ENCODE measurements around the gene RIN1. TPM values are rescaled to one million over a fixed set of nuclear protein-coding genes. Genes with fewer than 3 reads are reported as not detected.
A peak's percentile ranks its signal among the peaks of the same experiment; 100 is the strongest.

Gene RIN1
- total and polyA plus RNA-seq, 2 of the 13 experiments (the other 11 are each of a cell fraction or from before 2014, with no cell fraction given): 2.4 to 4.1 TPM

DNA sequence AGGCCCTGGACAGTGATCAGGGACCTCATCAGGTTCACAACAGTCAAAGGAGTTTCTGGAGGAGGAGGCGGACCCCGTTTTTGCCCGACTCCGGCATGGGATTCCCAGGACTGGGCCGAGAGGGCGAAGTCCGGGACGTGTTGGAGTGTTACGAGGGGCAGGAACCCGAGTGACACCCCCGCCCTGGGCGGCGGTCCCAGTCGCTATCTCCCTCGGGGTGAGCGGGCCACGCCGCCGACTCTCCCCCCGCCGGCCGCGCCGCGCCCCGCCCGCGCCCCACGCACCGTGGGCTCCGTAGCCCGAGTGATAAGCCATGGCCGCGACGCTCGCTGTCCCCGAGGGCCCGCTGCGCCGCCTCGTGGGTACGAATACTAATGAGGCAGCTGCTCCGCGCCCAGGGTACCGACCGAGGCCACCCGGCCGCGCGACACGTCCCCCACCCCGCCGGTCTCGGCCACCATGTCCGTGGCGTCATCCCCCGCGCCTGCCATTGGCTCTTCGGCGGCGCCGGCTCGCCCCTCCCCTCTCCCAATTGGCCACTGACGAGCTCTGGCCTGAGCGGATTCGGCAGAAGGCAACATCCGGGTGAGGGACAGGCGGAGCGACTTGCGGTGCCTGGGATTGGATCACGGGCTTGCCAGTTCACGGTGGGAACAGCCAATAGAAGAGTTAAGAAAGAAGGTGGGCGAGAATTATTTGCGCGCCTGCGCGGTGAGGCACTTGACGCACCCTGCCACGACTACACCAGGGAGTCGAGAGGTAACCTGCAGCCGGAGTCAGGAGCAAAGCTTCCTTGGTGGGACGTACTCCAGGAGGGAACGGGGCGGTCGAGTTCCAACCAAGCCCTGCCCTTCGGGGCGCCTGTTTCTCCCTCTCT is 47.3 kb downstream of the RIN1 start, which contains the start of gene YIF1A (continued):
- TF ChIP-seq, protein P1, sequence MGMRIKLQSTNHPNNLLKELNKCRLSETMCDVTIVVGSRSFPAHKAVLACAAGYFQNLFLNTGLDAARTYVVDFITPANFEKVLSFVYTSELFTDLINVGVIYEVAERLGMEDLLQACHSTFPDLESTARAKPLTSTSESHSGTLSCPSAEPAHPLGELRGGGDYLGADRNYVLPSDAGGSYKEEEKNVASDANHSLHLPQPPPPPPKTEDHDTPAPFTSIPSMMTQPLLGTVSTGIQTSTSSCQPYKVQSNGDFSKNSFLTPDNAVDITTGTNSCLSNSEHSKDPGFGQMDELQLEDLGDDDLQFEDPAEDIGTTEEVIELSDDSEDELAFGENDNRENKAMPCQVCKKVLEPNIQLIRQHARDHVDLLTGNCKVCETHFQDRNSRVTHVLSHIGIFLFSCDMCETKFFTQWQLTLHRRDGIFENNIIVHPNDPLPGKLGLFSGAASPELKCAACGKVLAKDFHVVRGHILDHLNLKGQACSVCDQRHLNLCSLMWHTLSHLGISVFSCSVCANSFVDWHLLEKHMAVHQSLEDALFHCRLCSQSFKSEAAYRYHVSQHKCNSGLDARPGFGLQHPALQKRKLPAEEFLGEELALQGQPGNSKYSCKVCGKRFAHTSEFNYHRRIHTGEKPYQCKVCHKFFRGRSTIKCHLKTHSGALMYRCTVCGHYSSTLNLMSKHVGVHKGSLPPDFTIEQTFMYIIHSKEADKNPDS (CRISPR knock-in tag; IDR thresholded peaks at IDR 0.05): no peak
- no peak for TF ChIP-seq HOXA7 (CRISPR knock-in tag; IDR thresholded peaks at IDR 0.05)
- no peak for TF ChIP-seq NFKB2 (CRISPR knock-in tag; IDR thresholded peaks at IDR 0.05; ENCODE audit: borderline replicate concordance)
- no peak for TF ChIP-seq ZKSCAN1 (IDR thresholded peaks at IDR 0.05; ENCODE audit: low read length)
- TF ChIP-seq, protein P2, sequence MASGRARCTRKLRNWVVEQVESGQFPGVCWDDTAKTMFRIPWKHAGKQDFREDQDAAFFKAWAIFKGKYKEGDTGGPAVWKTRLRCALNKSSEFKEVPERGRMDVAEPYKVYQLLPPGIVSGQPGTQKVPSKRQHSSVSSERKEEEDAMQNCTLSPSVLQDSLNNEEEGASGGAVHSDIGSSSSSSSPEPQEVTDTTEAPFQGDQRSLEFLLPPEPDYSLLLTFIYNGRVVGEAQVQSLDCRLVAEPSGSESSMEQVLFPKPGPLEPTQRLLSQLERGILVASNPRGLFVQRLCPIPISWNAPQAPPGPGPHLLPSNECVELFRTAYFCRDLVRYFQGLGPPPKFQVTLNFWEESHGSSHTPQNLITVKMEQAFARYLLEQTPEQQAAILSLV (CRISPR knock-in tag; IDR thresholded peaks at IDR 0.05; ENCODE audit: borderline replicate concordance): no peak
- TF ChIP-seq ZNF44 (CRISPR knock-in tag; IDR thresholded peaks at IDR 0.05): no peak
- TF ChIP-seq, protein P3, sequence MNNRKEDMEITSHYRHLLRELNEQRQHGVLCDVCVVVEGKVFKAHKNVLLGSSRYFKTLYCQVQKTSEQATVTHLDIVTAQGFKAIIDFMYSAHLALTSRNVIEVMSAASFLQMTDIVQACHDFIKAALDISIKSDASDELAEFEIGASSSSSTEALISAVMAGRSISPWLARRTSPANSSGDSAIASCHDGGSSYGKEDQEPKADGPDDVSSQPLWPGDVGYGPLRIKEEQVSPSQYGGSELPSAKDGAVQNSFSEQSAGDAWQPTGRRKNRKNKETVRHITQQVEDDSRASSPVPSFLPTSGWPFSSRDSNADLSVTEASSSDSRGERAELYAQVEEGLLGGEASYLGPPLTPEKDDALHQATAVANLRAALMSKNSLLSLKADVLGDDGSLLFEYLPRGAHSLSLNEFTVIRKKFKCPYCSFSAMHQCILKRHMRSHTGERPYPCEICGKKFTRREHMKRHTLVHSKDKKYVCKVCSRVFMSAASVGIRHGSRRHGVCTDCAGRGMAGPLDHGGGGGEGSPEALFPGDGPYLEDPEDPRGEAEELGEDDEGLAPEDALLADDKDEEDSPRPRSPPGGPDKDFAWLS (CRISPR knock-in tag; IDR thresholded peaks at IDR 0.05; ENCODE audit: borderline replicate concordance): no peak
- TF ChIP-seq, protein P4, sequence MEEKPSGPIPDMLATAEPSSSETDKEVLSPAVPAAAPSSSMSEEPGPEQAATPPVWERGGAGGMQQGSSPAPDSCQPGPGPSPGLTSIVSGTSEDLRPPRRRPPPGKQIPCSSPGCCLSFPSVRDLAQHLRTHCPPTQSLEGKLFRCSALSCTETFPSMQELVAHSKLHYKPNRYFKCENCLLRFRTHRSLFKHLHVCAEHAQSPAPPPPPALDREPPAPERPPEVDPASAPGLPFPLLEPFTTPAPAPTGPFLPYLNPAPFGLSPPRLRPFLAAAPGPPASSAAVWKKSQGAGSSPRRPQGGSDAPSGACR (CRISPR knock-in tag; IDR thresholded peaks at IDR 0.05): 0 out of 2 replicates have a peak, but pooled peaks have one; percentile 35
- TF ChIP-seq, protein P5, sequence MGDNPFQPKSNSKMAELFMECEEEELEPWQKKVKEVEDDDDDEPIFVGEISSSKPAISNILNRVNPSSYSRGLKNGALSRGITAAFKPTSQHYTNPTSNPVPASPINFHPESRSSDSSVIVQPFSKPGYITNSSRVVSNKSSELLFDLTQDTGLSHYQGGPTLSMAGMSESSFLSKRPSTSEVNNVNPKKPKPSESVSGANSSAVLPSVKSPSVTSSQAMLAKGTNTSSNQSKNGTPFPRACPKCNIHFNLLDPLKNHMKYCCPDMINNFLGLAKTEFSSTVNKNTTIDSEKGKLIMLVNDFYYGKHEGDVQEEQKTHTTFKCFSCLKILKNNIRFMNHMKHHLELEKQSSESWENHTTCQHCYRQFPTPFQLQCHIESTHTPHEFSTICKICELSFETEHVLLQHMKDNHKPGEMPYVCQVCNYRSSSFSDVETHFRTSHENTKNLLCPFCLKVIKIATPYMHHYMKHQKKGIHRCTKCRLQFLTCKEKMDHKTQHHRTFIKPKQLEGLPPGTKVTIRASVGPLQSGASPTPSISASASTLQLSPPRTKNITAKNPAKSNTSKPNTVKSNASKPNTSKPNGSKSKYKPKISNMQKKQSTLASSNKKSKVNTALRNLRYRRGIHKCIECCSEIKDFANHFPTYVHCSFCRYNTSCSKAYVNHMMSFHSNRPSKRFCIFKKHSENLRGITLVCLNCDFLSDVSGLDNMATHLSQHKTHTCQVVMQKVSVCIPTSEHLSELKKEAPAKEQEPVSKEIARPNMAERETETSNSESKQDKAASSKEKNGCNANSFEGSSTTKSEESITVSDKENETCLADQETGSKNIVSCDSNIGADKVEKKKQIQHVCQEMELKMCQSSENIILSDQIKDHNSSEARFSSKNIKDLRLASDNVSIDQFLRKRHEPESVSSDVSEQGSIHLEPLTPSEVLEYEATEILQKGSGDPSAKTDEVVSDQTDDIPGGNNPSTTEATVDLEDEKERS (CRISPR knock-in tag; IDR thresholded peaks at IDR 0.05): no peak
- no peak for TF ChIP-seq ZNF382 (CRISPR knock-in tag; IDR thresholded peaks at IDR 0.05; ENCODE audit: borderline replicate concordance)
- TF ChIP-seq TEAD2 (CRISPR knock-in tag; IDR thresholded peaks at IDR 0.05): no peak
- TF ChIP-seq ZNF879 (CRISPR knock-in tag; IDR thresholded peaks at IDR 0.05): no peak
- no peak for TF ChIP-seq ARID2 (CRISPR knock-in tag; IDR thresholded peaks at IDR 0.05; ENCODE audit: borderline replicate concordance)
- no peak for TF ChIP-seq ELF4 (CRISPR knock-in tag; IDR thresholded peaks at IDR 0.05; ENCODE audit: borderline replicate concordance)
- no peak for TF ChIP-seq CBX2 (IDR thresholded peaks at IDR 0.05; ENCODE audit: low read depth, low read length)
- TF ChIP-seq CBX2 (CRISPR knock-in tag; IDR thresholded peaks at IDR 0.05; ENCODE audit: low read depth): no peak; the same call in 1 of the 2 replicates
- no peak for TF ChIP-seq PAF1 (CRISPR knock-in tag; IDR thresholded peaks at IDR 0.05)
- TF ChIP-seq REL (CRISPR knock-in tag; conservative IDR thresholded peaks at IDR 0.05): no peak; the same call in 1 of the 2 replicates
- 0 out of 2 replicates have a peak, but pooled peaks have one; percentile 2 for TF ChIP-seq ZNF614 (CRISPR knock-in tag; IDR thresholded peaks at IDR 0.05; ENCODE audit: borderline replicate concordance)
- no peak for TF ChIP-seq AKAP8 (CRISPR knock-in tag; IDR thresholded peaks at IDR 0.05)

Measured in HepG2 (cell line).